ENCODE data around the gene SETDB2.

SETDB2 gene

GRCh38 chr13:49536144-49536873 lies 92.2 kb downstream of the SETDB2 start:
- DNase-seq = no peak

DNA sequence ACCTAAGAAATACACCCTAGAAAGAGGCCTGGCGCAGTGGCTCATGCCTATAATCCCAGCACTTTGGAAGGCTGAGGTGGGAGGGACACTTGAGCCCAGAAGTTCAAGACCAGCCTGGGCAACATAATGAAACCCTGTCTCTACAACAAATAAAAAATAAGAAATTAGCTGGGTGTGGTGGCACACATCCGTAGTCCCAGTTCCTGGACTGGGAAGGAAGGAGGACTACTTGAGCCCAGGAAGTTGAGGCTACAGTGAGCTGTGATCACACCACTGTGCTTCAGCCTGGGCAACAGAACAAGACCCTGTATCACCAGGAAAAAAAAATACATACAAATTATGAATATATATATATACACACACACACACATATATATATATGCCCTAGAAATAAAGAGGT lies 94.3 kb downstream of the SETDB2 start:
- no peak for DNase-seq

DNA sequence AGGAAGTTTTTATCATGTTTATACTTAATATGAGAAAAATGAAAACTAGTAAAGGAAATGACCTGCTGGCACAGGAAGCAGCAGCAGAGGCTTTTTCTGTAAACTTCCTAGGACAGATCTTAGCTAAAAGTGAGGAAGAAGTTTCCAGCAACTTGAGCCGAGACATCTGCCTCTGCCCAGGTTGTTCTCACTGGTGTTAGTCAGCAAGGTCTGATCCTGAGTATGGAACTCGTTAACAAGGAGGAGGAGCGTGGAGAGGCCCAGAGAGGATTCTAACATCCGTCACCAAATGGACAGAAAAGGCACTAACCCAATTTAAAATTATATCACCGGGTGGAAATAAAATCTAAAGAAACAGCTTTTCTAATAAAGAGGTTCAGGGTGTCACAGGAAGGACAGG lies 95.2 kb downstream of the SETDB2 start:
- DNase-seq = no peak

- DNase-seq = no peak
Observed at GRCh38 chr13:49539746-49540145, 95.7 kb downstream of the SETDB2 start.

DNA sequence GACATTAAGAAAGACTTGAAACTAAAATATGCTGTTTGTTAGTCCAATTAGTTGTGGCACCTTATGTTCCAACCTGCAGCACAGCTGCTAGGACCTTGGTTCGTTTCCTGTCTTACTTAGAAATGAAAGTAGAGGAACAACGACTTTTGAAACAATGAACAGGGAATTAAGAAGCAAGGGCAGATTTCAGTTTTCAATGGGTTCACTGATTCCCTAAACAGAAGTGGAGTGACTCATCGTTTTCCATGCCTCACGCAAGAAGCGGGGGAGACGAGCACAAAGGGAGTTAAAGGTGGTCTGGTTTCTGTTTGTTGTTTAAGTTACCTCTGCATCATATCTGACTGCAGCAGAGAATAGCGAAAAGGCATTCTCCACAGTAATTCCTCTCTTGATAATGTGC lies 96.5 kb downstream of the SETDB2 start:
- no peak for DNase-seq

- no peak for DNase-seq
Observed at GRCh38 chr13:49543656-49544055, 99.6 kb downstream of the SETDB2 start.
